Measurements from ENCODE around the gene DLGAP4.
"Not testable (repeated sequence)": the region's sequence is repeated elsewhere in the genome, so short reads cannot be mapped to it uniquely, and the experiment has no call there.

Gene DLGAP4

GRCh38 chr20:36543184-36544133, 237.3 kb downstream of the DLGAP4 start:
- FAIRE-seq = no peak

DNA sequence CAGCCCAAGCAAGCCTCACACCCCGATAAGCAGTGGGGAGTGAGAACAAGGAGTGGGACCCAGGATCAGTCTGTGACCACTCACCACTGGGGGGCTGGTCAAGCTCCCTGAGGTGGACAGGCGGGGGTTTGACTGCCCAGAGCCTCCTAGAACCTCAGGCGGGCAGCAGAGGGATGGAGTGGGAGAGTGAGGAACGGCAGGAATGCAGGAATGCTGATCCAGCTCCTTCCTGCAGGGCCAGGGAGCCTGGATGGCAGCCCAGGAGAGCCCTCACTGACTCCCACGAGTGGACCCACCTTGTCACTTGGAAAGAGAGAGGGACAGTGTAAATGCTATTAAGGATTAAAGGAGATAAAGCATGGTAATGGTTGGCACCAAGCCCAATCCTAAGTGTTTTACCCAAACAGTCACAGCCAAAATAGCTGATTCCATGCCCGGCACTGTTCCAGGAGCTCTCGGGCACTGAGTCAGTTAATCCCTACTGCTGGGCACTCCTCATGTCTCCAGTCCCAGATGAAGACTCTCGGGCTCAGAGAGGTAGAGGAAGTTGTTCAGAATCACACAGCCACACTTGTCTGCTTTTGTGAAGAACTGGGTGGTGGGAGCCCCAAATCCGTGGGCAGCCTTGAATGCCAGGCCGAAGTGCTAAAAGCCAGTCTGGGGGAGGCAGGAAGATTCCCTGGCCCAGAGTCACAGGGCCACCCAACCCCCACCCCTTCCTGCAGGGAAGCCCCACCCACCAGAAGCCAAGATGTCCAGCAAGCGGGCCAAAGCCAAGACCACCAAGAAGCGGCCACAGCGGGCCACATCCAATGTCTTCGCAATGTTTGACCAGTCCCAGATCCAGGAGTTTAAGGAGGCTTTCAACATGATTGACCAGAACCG, 238.2 kb downstream of the DLGAP4 start:
- FAIRE-seq = no peak

DNA sequence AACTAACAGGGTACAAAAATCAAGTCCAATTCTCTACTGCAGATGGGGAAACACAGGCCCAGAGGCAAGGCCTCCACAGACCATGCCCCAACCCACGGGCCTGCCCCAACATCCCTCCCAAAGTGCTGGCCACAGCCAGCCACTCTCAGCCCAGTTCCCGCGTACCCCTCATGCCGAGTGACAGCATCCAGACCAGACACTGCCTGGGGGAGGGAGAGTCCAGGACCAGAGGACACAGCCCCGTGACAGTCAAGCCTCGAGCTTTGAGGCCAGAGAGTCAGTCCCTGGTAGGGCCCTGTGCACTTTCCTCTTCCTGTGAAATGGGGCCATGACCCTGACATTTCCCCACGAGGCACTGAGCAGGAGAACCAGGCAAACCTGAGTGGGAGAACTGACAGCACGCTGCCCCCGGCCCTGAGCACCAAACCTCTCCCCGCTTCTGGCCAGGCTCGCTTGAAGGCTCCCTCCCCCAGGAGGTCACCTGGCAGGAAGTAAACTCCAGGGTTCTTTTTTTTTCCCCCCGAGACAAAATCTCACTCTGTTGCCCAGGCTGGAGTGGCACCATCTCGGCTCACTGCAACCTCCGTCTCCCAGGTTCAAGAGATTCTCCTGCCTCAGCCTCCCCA, 240.1 kb downstream of the DLGAP4 start:
- FAIRE-seq = no peak

DNA sequence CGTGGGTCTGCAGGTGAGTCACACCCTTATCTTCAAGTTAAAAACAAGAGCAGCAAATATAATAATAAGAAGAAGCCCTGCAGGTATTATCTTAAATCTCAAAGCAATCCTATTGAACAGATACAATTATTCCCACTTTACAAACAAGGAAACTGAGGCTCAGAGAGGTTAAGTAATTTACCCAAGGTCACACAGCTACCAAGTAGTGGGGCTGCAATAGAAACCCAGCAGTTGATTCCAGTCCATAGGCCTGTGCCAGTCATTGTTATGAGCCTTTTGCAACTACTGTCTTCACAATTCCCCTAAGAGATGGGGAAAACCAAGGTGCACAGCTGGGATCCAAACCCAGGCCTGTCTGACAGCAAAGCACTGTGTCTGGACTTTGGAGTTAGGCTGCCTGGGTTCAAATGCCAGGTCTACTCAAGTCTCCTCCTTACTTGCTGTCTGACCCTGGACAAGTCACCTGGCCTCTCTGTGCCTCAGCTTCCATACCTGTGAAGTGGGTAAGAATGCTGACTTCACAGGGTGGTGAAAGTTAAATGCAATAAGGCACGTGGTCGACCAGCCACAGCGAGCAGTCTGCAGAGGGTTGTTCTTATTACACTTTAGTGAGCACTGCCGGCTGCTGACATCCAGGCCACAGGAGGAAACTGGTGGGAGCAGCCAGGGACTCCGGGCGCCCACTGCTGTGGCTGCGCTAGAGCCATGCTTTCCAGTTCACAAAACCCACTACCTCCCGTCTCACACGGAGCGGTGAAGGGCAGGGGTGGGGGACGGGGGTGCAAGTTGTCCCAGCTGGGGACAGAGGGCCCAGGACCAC, 241.3 kb downstream of the DLGAP4 start:
- no peak for FAIRE-seq

GRCh38 chr20:36548006-36548315, 241.8 kb downstream of the DLGAP4 start:
- no peak for FAIRE-seq

DNA sequence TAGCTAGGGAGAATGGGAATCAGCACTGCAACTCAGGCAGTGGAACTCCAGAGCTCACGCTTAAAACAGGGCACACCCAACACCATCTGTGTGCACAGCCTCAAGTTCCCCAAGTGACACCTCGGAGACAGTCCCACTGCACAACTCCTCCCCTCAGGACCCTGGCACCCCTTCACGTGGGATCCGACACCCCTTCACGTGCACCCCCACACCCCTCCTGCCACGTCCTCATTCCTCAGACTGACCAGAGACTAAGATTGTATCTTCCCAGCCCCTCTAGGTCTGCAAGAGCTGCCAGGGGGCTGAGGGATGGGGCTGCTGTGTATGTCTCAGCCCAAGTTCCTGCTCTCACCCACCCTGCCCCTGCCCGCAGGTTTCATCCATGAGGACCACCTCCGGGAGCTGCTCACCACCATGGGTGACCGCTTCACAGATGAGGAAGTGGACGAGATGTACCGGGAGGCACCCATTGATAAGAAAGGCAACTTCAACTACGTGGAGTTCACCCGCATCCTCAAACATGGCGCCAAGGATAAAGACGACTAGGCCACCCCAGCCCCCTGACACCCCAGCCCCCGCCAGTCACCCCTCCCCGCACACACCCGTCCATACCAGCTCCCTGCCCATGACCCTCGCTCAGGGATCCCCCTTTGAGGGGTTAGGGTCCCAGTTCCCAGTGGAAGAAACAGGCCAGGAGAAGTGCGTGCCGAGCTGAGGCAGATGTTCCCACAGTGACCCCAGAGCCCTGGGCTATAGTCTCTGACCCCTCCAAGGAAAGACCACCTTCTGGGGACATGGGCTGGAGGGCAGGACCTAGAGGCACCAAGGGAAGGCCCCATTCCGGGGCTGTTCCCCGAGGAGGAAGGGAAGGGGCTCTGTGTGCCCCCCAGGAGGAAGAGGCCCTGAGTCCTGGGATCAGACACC, 242.8 kb downstream of the DLGAP4 start:
- no peak for FAIRE-seq

DNA sequence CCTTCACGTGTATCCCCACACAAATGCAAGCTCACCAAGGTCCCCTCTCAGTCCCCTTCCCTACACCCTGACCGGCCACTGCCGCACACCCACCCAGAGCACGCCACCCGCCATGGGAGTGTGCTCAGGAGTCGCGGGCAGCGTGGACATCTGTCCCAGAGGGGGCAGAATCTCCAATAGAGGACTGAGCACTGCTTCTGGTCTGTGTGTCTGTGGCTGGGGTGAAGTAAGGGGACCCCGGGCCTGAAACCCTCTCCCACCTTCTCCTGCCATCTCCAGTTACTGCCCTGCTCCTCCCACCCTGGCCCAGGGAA, 243.4 kb downstream of the DLGAP4 start:
- FAIRE-seq = no peak

GRCh38 chr20:36549942-36550789, 244.0 kb downstream of the DLGAP4 start:
- no peak for FAIRE-seq

GRCh38 chr20:36550790-36551299, 244.7 kb downstream of the DLGAP4 start:
- FAIRE-seq = no peak

DNA sequence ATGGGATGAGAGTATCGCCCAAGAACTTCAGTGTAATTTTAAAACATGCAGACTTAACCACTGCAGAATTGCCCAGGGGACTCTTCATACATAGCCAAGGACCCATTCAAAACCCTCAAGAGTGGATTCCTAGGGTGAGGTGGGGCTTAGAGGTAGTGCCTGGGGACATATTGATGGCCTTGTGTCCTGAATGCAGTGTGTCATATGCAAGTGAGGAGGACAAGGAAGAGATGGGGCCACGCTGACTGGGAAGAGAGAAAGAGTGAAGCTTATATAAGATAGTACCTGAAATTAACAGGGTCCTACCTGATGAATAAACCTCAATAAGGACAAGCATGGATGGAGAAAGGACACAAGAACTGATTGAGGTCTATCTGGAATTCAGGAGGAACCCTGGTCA, 249.1 kb downstream of the DLGAP4 start:
- FAIRE-seq = no peak

GRCh38 chr20:36562724-36563123, 256.6 kb downstream of the DLGAP4 start:
- no peak for FAIRE-seq

DNA sequence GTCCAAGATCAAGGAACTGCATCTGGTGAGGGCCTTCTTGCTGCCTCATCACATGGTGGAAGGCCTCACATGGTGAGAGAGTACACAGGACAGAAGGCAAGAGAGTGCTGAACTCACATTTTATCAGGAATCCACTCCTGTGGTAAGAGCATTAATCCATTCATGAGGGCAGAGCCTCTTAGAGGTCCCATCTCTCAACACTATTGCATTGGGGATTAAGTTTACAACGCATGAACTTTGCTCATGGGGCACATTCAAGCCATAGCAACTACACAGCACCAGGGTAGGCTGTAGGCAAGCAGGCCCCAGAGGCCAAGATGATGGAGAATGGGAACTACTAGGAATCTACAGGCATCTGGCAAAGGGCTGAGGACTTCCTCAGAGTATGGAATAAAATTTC, 257.2 kb downstream of the DLGAP4 start:
- no peak for FAIRE-seq

GRCh38 chr20:36564078-36564725, 258.1 kb downstream of the DLGAP4 start:
- FAIRE-seq = not testable (repeated sequence)

- not testable (repeated sequence) for FAIRE-seq
These were observed 258.6 kb downstream of the DLGAP4 start for GRCh38 chr20:36564726-36565121.

- FAIRE-seq = no peak
These were observed 259.4 kb downstream of the DLGAP4 start for GRCh38 chr20:36565520-36565919.

GRCh38 chr20:36569847-36570429, 263.8 kb downstream of the DLGAP4 start:
- no peak for FAIRE-seq

GRCh38 chr20:36571564-36572504, 265.7 kb downstream of the DLGAP4 start:
- no peak for FAIRE-seq

- no peak for FAIRE-seq
These were observed 266.6 kb downstream of the DLGAP4 start for GRCh38 chr20:36572701-36573102.

All from endometrium (tissue), 2 donors.